T-helper 2 cell treated with Interferon-gamma antibody and Interleukin-4, amounts not matched to agents 100 ng/mL and 5 ng/mL, for 36 hours (primary cell): ENCODE measurements around the gene FBLN2. TPM values are rescaled to one million over a fixed set of nuclear protein-coding genes. Genes with fewer than 3 reads are reported as not detected.

Experiments
- intact Hi-C: fragments of 100-400 bp; cut with micrococcal nuclease; formaldehyde crosslinking; loops from one replicate; pipeline ENCODE4 v1.15.1; 2023
- total RNA-seq: library from RNA; stranded (reverse); gene quantifications from 2 replicates; pipeline ENCODE4 v1.2.3, GENCODE V29; 2022

FBLN2 gene
- total RNA-seq, 1 donor from 2014 or later, result not detected

DNA sequence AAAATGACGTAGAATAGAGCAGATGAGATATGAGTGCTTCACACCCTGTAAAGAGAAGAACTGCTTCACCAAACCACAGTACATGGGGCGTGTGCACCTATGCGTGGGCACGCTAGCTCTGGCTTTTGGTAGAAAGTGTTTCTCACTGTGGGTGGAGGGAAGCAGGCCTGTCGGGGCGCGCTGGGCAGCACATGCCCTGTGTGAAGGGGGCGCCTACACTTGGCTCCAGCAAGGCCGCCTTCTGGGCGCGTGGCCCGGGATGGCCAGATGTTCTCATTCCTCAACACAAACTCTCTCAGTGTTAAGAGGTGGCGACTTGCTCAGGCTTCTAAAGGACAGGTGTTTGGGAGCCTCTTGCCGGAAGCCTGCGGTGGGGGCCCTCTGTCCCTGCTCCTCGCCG is 90.0 kb downstream of the FBLN2 start:
- intact Hi-C loops, result no loop called here

DNA sequence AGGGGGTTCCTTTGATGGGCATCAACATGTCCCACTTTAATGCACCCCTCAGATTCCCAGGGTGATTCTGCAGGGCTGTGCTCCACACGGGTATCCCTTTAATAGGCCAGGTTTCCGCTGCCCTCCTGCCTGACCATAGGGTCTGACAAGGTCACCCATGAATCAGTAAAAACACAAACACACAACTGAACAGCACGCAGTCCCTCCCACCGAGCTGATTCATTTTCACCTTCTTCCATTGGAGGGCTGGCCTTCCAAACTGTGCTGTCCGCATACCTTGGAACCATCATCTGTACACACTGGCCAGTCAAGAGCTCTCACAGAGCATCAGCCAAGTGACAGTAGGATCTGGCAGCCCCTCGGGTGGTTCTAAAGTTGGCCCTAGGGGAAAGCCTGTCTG is 93.7 kb downstream of the FBLN2 start:
- intact Hi-C loops, result no loop called here

GRCh38 chr3:13644341-13645117 is 95.6 kb downstream of the FBLN2 start:
- intact Hi-C loops, result no loop called here

DNA sequence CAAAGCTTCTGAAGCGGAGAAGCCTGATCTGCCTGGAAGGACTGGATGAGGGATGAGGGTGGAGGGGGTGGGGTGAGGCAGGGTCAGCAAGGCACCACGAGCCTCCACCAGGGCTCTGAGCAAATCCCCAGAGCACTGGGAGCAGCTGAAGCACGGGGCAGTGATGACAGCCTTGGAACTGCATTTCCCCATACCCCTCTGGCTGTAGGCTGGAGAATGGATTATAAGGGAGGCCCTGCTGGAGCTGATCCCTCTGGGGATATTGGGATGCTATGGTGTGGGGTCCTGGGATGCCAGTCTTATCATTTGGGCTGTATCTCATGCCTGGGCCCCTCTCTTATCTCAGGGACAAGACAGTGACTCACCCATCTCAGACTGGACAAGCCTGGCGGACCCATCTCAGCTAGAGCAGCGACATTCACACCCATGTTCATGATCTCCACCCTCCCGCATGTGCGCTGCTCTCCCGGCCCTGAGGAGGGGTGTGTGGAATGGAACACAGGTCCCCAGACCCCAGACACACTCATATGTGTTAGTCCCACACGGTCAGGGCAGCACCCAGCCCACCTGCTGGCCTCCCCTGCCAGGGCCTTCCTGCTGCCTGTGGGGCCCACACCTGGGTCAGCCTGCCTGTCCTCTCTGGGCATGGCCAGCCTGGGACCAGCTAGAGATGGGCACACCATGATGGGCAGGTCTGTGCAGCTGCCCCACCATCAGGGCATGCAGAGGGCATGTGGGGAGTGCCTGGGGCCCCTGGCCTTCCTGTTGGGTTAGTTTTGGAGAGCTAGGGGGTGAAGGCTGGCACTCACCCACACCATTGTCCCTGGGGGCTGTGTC is 97.1 kb downstream of the FBLN2 start:
- intact Hi-C loops, result no loop called here

GRCh38 chr3:13647298-13648059 is 98.6 kb downstream of the FBLN2 start:
- intact Hi-C loops, result loop anchor here (1.0 kb wide), 2 partner anchors 151 to 555 kb away; no protein-coding TSS in a partner anchor

DNA sequence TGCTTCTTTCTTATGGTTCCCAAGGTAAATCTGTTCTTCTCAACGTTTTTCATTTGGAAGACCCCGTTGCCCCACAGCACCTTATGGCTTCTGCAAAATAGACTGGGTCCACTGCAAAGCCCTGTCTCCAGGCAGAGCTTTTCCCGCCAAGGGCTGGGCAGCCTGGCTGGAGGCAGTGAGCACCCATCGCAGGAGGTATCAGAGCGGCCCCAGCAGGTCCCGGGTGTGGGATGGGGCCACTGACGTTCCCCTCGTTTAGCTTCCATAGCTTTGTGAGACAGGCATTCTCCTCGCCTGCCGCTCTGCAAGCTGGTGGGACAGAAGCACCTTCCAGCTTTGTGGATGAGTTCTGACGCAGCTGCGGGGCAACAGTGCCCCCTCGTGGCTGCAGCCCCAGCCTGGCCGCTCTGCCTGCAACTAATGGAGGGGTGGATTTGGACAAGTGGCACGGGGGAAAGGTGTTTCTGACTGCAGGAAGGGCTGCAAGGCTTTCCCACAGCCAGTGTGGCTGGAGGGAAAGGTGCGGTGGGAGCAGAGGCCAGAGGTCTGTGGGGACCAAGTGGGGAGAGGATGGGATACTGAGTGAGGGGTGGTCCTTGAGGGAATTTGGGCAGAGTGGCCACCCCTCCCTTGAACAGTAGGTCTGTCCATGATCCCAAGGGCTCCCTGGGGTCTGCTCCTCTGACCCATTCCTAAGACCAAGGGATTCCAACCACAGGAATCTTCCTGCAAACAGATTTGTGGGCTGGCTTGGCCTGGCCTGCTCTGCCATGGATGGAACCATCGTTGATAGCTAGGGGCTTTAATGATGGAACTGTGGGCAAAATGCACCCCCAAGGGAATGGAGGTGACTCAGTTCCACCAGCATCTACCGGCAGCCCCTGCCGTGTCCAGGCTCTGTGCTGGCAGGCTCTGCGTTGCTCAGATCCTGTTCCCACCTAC is 99.4 kb downstream of the FBLN2 start:
- intact Hi-C loops, result loop anchor here (1.0 kb wide), 2 partner anchors 152 to 556 kb away; no protein-coding TSS in a partner anchor

GRCh38 chr3:13650210-13651056 is 101.5 kb downstream of the FBLN2 start:
- intact Hi-C loops, result loop anchor here (10.0 kb wide), 1 partner anchor 474 kb away; the partner anchor contains the start of genes CHCHD4 and TMEM43

DNA sequence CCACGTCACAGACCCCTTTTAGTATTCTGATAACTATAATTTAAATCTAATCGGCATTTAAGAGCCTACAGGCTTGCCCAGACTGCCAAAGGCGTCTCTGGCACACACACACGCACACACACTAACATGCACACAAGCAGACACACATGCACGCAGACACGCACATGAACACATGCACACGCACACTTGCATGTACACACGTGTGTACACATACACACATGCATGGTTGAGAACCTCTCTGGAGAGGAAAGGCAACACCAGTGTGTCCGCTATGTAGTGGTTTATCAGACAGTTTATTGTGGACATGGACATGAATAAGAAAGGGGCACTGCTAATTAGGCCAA is 102.1 kb downstream of the FBLN2 start:
- intact Hi-C loops, result loop anchor here (10.0 kb wide), 1 partner anchor 474 kb away; the partner anchor contains the start of genes CHCHD4 and TMEM43

- intact Hi-C loops, result loop anchor here (10.0 kb wide), 1 partner anchor 473 kb away; the partner anchor contains the start of genes CHCHD4 and TMEM43
Observed at GRCh38 chr3:13651775-13652428, 103.0 kb downstream of the FBLN2 start.

GRCh38 chr3:13652728-13653127 is 103.8 kb downstream of the FBLN2 start:
- intact Hi-C loops, result loop anchor here (10.0 kb wide), 1 partner anchor 472 kb away; the partner anchor contains the start of genes CHCHD4 and TMEM43

DNA sequence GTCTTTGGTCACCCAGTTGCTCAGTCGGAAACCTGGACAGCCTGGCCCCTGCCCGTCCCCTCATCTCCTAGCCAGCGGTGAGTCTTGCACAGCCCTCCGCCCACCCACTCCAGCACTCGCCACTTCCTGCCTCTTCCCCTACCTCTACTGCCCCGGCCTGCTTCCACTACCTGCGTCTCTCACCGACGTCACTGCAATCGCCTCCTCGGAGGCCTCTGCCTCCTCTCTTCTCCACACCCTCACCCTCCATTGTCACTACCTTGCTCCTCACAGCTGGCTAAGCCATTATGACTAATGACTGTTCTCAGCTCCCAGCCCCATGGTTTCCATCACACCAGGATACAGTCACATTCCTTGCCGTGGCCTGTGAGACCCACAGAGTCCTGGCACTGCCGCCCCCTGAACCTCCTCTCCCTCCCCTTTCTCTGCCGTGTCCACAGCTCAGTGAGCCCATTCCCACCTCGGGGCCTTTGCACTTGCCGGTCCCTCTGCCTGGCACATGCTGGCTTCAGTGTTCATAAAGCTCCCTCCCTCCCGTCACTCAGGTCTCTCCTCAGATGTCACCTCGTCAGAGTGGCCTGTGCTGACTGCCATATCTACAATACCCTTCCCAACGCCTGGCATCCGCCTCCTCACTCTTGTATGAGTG is 104.8 kb downstream of the FBLN2 start:
- intact Hi-C loops, result loop anchor here (10.0 kb wide), 1 partner anchor 471 kb away; the partner anchor contains the start of genes CHCHD4 and TMEM43

GRCh38 chr3:13654330-13655060 is 105.6 kb downstream of the FBLN2 start:
- intact Hi-C loops, result loop anchor here (10.0 kb wide), 1 partner anchor 470 kb away; the partner anchor contains the start of genes CHCHD4 and TMEM43

DNA sequence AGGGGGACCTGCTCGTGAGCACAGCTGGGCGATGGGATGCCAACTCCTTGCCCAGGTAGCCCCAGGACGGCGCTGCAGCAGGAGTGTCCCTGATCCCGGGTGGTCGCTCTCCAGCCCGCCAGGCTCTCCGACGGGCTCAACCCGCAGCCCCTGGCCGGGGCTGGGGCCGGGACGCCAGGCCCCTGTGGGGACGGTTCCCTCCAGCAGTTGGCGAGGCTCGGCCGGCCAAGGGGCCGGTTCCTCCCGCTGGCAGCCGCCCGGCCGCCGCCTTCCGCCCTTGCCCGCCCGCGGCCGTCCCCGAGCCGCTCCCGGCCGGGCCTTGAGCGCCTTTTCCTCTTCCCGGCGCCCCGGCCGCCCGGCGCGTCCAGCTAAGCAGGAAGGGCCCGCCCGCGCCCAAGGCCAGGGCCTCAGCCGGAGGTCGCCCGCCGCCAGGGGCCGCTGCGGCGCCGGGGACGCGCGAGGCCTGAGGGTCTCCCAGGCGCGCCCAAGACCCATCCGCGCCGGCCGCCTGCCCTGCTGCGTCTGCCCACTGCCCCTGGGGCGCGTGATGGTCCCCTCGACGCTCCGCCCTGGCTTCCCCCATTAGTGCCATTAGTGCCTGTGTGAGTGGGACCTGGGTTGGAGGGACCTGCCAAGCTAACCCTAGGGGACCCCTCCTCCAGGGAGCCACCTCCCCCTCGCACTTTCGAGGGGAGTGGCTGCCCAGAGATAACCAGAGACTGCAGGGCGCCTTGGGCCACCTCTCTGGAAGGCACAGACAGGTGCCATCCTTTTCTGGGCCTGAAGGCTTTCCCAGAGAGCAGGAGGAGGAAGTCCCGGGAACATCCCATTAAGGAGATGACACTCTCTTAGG is 106.4 kb downstream of the FBLN2 start:
- intact Hi-C loops, result loop anchor here (10.0 kb wide), 1 partner anchor 470 kb away; the partner anchor contains the start of genes CHCHD4 and TMEM43

DNA sequence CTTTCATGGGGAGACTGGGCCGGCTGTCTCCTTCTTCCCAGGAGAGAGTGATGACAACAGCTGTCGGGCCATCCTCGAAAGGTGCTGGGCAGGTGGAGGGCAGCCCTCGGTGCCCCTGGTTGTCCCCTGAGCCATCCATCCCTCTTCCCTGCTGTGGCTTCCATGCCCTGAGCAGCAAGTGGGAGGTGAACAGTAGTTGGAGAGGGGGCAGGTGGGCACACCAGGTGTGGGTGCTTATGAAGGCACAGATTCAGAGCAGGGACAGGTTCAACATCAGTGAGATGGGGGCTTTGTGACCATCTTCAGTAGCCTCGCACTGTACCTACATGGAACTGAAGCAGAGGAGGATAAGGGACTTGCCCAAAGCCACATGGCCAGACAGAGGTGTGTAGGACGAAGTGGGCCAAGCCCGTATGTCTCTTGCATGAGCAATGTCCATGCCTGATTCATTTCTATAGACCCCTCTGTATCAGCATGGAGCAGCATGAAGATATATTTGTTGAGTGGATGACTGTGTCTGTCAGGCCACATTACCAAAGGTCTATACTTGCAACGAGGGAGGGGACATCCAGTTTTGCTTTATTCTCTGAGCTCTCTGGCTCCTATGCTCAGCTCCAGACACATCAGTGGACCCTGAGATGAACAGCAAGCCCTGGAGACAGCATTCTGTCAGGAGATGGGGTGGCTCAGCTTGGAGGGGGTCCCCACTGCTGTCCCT is 107.8 kb downstream of the FBLN2 start:
- intact Hi-C loops, result loop anchor here (1.0 to 10.0 kb wide), 2 partner anchors 229 to 468 kb away; partner anchors contain the start of genes CHCHD4 and TMEM43
